ENCODE measurements around the gene SLC26A4.

- TF ChIP-seq POLR2A (IDR thresholded peaks at IDR 0.05) (no peak), CTCF (IDR thresholded peaks at IDR 0.05) (no peak), EP300 (IDR thresholded peaks at IDR 0.05) (no peak)
Measured at GRCh38 chr7:107666790-107667189, 6.2 kb downstream of the SLC26A4 start.

Measured in tibial nerve (tissue), 4 donors.